Esophagus muscularis mucosa (tissue), 4 donors: ENCODE measurements around the gene AGGF1. TPM values are rescaled to one million over a fixed set of nuclear protein-coding genes. Genes with fewer than 3 reads are reported as not detected.

ENCODE experiments used
- DNase-seq: peaks from one replicate; pipeline ENCODE4 v3.0.0-alpha.2; 2017; ENCODE audit errors: extremely low spot score
- H3K27ac ChIP-seq, 4 donors: fragments of 200-600 bp; sonication (generic); replicated peaks in 1 of 4; 1 replicate in 3 of 4; 2 replicates in 1 of 4; pipeline ENCODE4 v1.5.1; 2016 to 2019; ENCODE audit warnings: mild to moderate bottlenecking in 1 of 4
- H3K27me3 ChIP-seq, 4 donors: fragments of 200-600 bp; sonication (generic); one replicate each; pipeline versions ENCODE4 v1.5.1 to v1.6.0; 2016 to 2019
- H3K36me3 ChIP-seq, 4 donors: fragments of 200-600 bp; sonication (generic); one replicate each; pipeline ENCODE4 v1.5.1; 2016 to 2019
- H3K4me1 ChIP-seq, 4 donors: fragments of 200-600 bp; sonication (generic); one replicate each; pipeline ENCODE4 v1.5.1; 2016 to 2019
- H3K4me3 ChIP-seq, 4 donors: fragments of 200-600 bp; sonication (generic); 1 replicate in 2 of 4; 2 replicates in 2 of 4; pipeline ENCODE4 v1.5.1; 2016 to 2019; ENCODE audit warnings: mild to moderate bottlenecking in 4 of 4, moderate library complexity in 1 of 4
- H3K9me3 ChIP-seq, 4 donors: fragments of 200-600 bp; sonication (generic); 1 replicate in 3 of 4; 2 replicates in 1 of 4; pipeline ENCODE4 v1.5.1; 2016 to 2019
- CTCF ChIP-seq, 3 experiments: fragments of 200-600 bp in 2 of 3; fragments of 450-650 bp in 1 of 3; sonication (generic) in 2 of 3; IDR thresholded peaks; one replicate each; pipeline ENCODE4 v1.5.1; 2017 to 2019; ENCODE audit warnings: antibody characterized with exemption in 3 of 3, mild to moderate bottlenecking in 2 of 3, moderate library complexity in 1 of 3
- EP300 ChIP-seq: sonication (generic); formaldehyde crosslinking; IDR thresholded peaks from one replicate; pipeline ENCODE4 v1.6.1; 2017; ENCODE audit warnings: antibody characterized with exemption
- POLR2A ChIP-seq: fragments of 450-650 bp; IDR thresholded peaks from one replicate; pipeline ENCODE4 v1.6.1; 2017; ENCODE audit warnings: antibody characterized with exemption, moderate library complexity, mild to moderate bottlenecking, low read depth
- POLR2AphosphoS5 ChIP-seq, 2 donors: sonication (generic); formaldehyde crosslinking; IDR thresholded peaks; one replicate each; pipeline ENCODE4 v1.6.1; 2017; ENCODE audit warnings: antibody characterized with exemption in 2 of 2
- WGBS: methylation state at CpG from one replicate; pipeline ENCODE4 v1.1.5; 2018; 5-methylcytosine and 5-hydroxymethylcytosine counted together
- intact Hi-C: fragments of 100-400 bp; cut with DNase I; formaldehyde crosslinking; loops from one replicate; pipeline ENCODE4 v1.15.1; 2023
- total RNA-seq, 4 donors: library from RNA; depleted of rRNA; stranded (reverse); fragments of >200 nt; gene quantifications; one replicate each; pipeline versions ENCODE4 v1.1.0 to v1.2.1, GENCODE V29; 2016

The AGGF1 gene
- total RNA-seq, 4 donors from 2014 or later, result 16.4 to 25.0 (median 22.7) TPM

GRCh38 chr5:77011498-77011897, 18.7 kb upstream of the AGGF1 start:
- Histone ChIP-seq H3K4me3 (no peak overlapping the region), H3K9me3 (no peaks in the 10 kb centered on the region), H3K27ac (no peak overlapping the region), H3K36me3 (no peaks in the 10 kb centered on the region), H3K4me1 (no peaks in the 10 kb centered on the region), H3K27me3 (no peaks in the 10 kb centered on the region)
- intact Hi-C loops, result loop anchor here (10.0 kb wide), 1 partner anchor 147 kb away; no protein-coding TSS in a partner anchor
- WGBS, result 84% methylated on average over 5 of the region's 5 CpGs
- TF ChIP-seq POLR2AphosphoS5 (IDR thresholded peaks at IDR 0.05), result no peak
- DNase-seq, result no peak

GRCh38 chr5:77012601-77013000, 17.6 kb upstream of the AGGF1 start:
- no peak for DNase-seq
- TF ChIP-seq POLR2AphosphoS5 (IDR thresholded peaks at IDR 0.05), result no peak
- TF ChIP-seq EP300, result no peak
- TF ChIP-seq CTCF (IDR thresholded peaks at IDR 0.05), result no peak
- no peak for TF ChIP-seq POLR2A
- Histone ChIP-seq H3K4me3 (no peak overlapping the region), H3K36me3 (no peaks in the 10 kb centered on the region), H3K27me3 (no peaks in the 10 kb centered on the region), H3K4me1 (no peaks in the 10 kb centered on the region), H3K9me3 (no peaks in the 10 kb centered on the region), H3K27ac (no peak overlapping the region)
- 91% methylated on average over 2 of the region's 2 CpGs for WGBS
- intact Hi-C loops, result loop anchor here (10.0 kb wide), 1 partner anchor 148 kb away; no protein-coding TSS in a partner anchor

- Histone ChIP-seq H3K36me3 (no peaks in the 10 kb centered on the region), H3K4me3 (no peak overlapping the region), H3K9me3 (no peaks in the 10 kb centered on the region), H3K27me3 (peaks cover 0 to 6% (median 0%) of the 10 kb centered on the region in 4 donors), H3K4me1 (no peaks in the 10 kb centered on the region), H3K27ac (no peak overlapping the region)
- intact Hi-C loops, result loop anchor here (10.0 kb wide), 1 partner anchor 151 kb away; no protein-coding TSS in a partner anchor
- no peak for DNase-seq
- TF ChIP-seq CTCF (IDR thresholded peaks at IDR 0.05) (peak in 1 of 3 experiments; percentile 5), POLR2AphosphoS5 (IDR thresholded peaks at IDR 0.05) (no peak), POLR2A (no peak), EP300 (no peak)
- WGBS, result 39% methylated on average over 3 of the region's 3 CpGs
Measured at GRCh38 chr5:77015938-77016569, 14.2 kb upstream of the AGGF1 start.

GRCh38 chr5:77016962-77017361, 13.2 kb upstream of the AGGF1 start:
- no peaks in the 10 kb centered on the region for H3K36me3 ChIP-seq
- intact Hi-C loops, result loop anchor here (10.0 kb wide), 1 partner anchor 152 kb away; no protein-coding TSS in a partner anchor
- H3K27ac ChIP-seq, result no peak overlapping the region

GRCh38 chr5:77017668-77018067, 12.5 kb upstream of the AGGF1 start:
- Histone ChIP-seq H3K4me3 (no peak overlapping the region), H3K27ac (no peak overlapping the region), H3K27me3 (peaks cover 0 to 9% (median 0%) of the 10 kb centered on the region in 4 donors), H3K36me3 (no peaks in the 10 kb centered on the region), H3K9me3 (no peaks in the 10 kb centered on the region), H3K4me1 (no peaks in the 10 kb centered on the region)
- no peak for TF ChIP-seq CTCF (IDR thresholded peaks at IDR 0.05)
- TF ChIP-seq POLR2A, result no peak
- TF ChIP-seq EP300, result no peak
- no peak for TF ChIP-seq POLR2AphosphoS5 (IDR thresholded peaks at IDR 0.05)
- no peak for DNase-seq
- intact Hi-C loops, result loop anchor here (10.0 kb wide), 1 partner anchor 153 kb away; no protein-coding TSS in a partner anchor
- 78% methylated on average over 4 of the region's 4 CpGs for WGBS

More at GRCh38 chr5:77016962-77017361, 13.2 kb upstream of the AGGF1 start:
- Histone ChIP-seq H3K27me3 (peaks cover 0 to 9% (median 0%) of the 10 kb centered on the region in 4 donors), H3K4me1 (no peaks in the 10 kb centered on the region), H3K4me3 (no peak overlapping the region), H3K9me3 (no peaks in the 10 kb centered on the region)
- TF ChIP-seq POLR2A (no peak), POLR2AphosphoS5 (IDR thresholded peaks at IDR 0.05) (no peak)
- DNase-seq, result no peak
- 90% methylated on average over 1 of the region's 1 CpG for WGBS
